GM06990 (cell line): ENCODE results near the gene TMEM59L.

Experiments
- DNase-seq: peaks from one replicate; pipeline ENCODE4 v3.0.0-alpha.2; 2011; ENCODE audit not compliant: insufficient read length; ENCODE audit errors: extremely low read depth
- H3K27me3 ChIP-seq: replicated peaks from 2 replicates; pipeline ENCODE4 v1.6.0; 2011; ENCODE audit warnings: low read length; ENCODE audit not compliant: control insufficient read depth, insufficient read depth
- H3K36me3 ChIP-seq: 2 replicates; pipeline ENCODE4 v1.5.1; 2011; ENCODE audit warnings: low read length; ENCODE audit not compliant: control insufficient read depth, insufficient read depth
- H3K4me3 ChIP-seq: replicated peaks from 2 replicates; pipeline ENCODE4 v1.5.1; 2011; ENCODE audit warnings: low read depth, mild to moderate bottlenecking, control low read depth, low read length
- TF ChIP-seq, protein P1 (sequence below): IDR thresholded peaks from 2 replicates; pipeline ENCODE4 v1.5.1; 2011; ENCODE audit warnings: low read length, control low read depth, mild to moderate bottlenecking, inconsistent platforms; ENCODE audit not compliant: insufficient read depth, poor library complexity, severe bottlenecking

The TMEM59L gene

GRCh38 chr19:18666317-18666716 is 53.6 kb downstream of the TMEM59L start:
- TF ChIP-seq, protein P1, sequence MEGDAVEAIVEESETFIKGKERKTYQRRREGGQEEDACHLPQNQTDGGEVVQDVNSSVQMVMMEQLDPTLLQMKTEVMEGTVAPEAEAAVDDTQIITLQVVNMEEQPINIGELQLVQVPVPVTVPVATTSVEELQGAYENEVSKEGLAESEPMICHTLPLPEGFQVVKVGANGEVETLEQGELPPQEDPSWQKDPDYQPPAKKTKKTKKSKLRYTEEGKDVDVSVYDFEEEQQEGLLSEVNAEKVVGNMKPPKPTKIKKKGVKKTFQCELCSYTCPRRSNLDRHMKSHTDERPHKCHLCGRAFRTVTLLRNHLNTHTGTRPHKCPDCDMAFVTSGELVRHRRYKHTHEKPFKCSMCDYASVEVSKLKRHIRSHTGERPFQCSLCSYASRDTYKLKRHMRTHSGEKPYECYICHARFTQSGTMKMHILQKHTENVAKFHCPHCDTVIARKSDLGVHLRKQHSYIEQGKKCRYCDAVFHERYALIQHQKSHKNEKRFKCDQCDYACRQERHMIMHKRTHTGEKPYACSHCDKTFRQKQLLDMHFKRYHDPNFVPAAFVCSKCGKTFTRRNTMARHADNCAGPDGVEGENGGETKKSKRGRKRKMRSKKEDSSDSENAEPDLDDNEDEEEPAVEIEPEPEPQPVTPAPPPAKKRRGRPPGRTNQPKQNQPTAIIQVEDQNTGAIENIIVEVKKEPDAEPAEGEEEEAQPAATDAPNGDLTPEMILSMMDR = no peak
- Histone ChIP-seq H3K4me3 (no peak overlapping the region), H3K27me3 (no peaks in the 10 kb centered on the region), H3K36me3 (peaks cover 14% of the 10 kb centered on the region)
- DNase-seq = no peak

DNA sequence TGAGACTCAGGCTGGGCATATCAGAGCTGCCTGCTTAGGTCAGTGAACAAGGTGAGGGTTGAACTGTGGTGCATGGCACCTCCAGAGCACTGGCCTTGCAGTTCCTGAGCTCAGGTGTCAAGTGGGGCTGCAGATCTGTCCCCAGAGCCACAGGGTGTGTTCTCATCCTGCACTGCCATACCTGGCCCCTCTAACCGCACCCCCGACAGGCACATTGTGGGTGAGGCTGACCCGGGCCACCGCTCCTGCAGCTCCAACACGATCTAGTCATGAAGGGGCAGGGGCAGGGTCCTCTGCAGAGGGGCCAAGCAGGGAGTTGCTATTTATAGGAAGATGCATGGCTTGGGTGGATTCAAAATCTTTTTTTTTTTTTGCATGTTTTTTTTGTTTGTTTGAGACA is 54.1 kb downstream of the TMEM59L start:
- no peak for DNase-seq
- Histone ChIP-seq H3K36me3 (peaks cover 14% of the 10 kb centered on the region), H3K4me3 (no peak overlapping the region), H3K27me3 (no peaks in the 10 kb centered on the region)
- TF ChIP-seq, protein P1 = no peak

DNA sequence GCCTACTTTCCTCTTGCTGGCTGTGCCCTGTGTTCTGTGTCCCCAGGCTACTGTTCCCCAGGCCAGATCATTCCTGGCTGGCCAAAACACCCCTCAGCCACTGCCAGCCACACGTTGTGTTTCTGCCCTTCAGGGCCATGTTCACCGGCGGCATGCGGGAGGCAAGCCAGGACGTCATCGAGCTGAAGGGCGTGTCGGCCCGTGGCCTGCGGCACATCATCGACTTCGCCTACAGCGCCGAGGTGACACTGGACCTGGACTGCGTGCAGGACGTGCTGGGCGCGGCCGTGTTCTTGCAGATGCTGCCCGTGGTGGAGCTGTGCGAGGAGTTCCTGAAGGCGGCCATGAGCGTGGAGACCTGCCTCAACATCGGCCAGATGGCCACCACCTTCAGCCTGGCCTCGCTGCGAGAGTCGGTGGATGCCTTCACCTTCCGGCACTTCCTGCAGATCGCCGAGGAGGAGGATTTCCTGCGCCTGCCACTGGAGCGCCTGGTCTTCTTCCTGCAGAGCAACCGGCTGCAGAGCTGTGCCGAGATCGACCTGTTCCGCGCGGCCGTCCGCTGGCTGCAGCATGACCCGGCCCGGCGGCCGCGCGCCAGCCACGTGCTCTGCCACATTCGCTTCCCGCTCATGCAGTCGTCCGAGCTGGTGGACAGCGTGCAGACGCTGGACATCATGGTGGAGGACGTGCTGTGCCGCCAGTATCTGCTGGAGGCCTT is 55.0 kb downstream of the TMEM59L start:
- no peak overlapping the region for H3K4me3 ChIP-seq
- no peak for DNase-seq
- peaks cover 14% of the 10 kb centered on the region for H3K36me3 ChIP-seq
- no peaks in the 10 kb centered on the region for H3K27me3 ChIP-seq
- TF ChIP-seq, protein P1 = no peak

GRCh38 chr19:18668252-18668631 is 55.6 kb downstream of the TMEM59L start:
- TF ChIP-seq, protein P1 = no peak
- H3K36me3 ChIP-seq = peaks cover 14% of the 10 kb centered on the region

DNA sequence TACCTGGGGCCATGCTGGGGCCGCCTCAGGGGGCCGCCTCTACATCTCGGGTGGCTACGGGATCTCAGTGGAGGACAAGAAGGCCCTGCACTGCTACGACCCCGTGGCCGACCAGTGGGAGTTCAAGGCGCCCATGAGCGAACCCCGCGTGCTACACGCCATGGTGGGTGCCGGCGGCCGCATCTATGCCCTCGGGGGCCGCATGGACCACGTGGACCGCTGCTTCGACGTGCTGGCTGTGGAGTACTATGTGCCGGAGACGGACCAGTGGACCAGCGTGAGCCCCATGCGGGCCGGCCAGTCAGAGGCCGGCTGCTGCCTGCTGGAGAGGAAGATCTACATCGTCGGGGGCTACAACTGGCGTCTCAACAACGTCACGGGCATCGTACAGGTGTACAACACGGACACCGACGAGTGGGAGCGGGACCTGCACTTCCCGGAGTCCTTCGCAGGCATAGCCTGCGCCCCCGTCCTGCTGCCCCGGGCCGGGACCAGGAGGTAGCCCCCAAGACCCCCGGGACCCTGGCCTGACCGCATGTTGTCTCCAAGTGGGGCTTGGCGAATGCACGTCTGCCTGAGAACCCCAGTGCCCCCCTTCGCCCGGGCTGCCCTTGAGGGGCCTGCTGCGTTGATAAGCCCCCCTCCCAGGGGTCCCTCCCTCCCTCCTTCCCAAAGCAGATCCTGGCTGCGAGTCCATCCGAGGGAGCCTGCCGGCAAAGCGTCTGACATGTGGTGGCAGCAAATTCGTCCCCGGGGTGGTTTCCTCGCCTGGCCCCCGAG is 56.3 kb downstream of the TMEM59L start:
- Histone ChIP-seq H3K27me3 (no peaks in the 10 kb centered on the region), H3K4me3 (no peak overlapping the region), H3K36me3 (peaks cover 14% of the 10 kb centered on the region)
- DNase-seq = no peak
- TF ChIP-seq, protein P1 = no peak

More at GRCh38 chr19:18668252-18668631, 55.6 kb downstream of the TMEM59L start:
- H3K27me3 ChIP-seq = no peaks in the 10 kb centered on the region
- no peak for DNase-seq
- H3K4me3 ChIP-seq = no peak overlapping the region

DNA sequence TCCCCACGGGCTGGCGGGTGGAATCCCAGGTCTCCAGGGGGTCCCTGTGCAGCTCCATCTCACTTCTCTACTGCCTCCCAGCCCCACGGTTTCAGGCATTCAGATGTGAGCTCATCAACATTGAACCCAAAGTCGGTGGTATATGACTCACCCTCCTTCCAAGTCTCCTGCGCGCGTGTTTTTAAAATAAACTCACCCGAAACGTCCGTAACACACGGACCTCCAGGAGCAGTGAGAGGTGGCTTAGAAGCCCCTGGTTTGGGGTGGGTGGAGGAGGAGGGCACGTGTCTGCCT is 56.8 kb downstream of the TMEM59L start:
- Histone ChIP-seq H3K27me3 (no peaks in the 10 kb centered on the region), H3K4me3 (no peak overlapping the region), H3K36me3 (peaks cover 14% of the 10 kb centered on the region)

More for the DNA sequence above, 56.8 kb downstream of the TMEM59L start:
- TF ChIP-seq, protein P1 = no peak
- DNase-seq = no peak
